Heart right ventricle (tissue), 16 donors: ENCODE measurements around the gene CD6. TPM values are rescaled to one million over a fixed set of nuclear protein-coding genes. Genes with fewer than 3 reads are reported as not detected.
"Not testable (repeated sequence)": the region's sequence is repeated elsewhere in the genome, so short reads cannot be mapped to it uniquely, and the experiment has no call there.

Source experiments
- ATAC-seq, 8 donors: fragments of 200-7000 bp; cut with Tn5 transposase; one replicate each; pipeline ENCODE4 v1.9.1; 2020; ENCODE audit warnings: mild to moderate bottlenecking in 8 of 8, moderate library complexity in 8 of 8, moderate number of reproducible peaks in 1 of 8
- DNase-seq, 2 donors: peaks; one replicate each; pipeline ENCODE4 v3.0.0-alpha.2; 2020
- H3K27ac ChIP-seq, 10 donors: fragments of 200-600 bp; sonication (generic) in 2 of 10; one replicate each; pipeline versions ENCODE4 v1.5.0 to v1.8.0; 2020 to 2022; ENCODE audit warnings: mild to moderate bottlenecking in 3 of 10
- H3K27me3 ChIP-seq, 7 donors: fragments of 200-600 bp; one replicate each; pipeline ENCODE4 v1.8.0; 2021 to 2022; ENCODE audit warnings: mild to moderate bottlenecking in 2 of 7
- H3K36me3 ChIP-seq, 9 donors: fragments of 200-600 bp; sonication (generic) in 1 of 9; one replicate each; pipeline versions ENCODE4 v1.5.0 to v1.8.0; 2020 to 2022; ENCODE audit warnings: mild to moderate bottlenecking in 2 of 9
- H3K4me1 ChIP-seq, 9 donors: fragments of 200-600 bp; sonication (generic) in 1 of 9; one replicate each; pipeline versions ENCODE4 v1.5.0 to v1.8.0; 2020 to 2022; ENCODE audit warnings: mild to moderate bottlenecking in 4 of 9
- H3K4me3 ChIP-seq, 10 donors: fragments of 200-600 bp; sonication (generic) in 2 of 10; one replicate each; pipeline versions ENCODE4 v1.5.0 to v1.8.0; 2020 to 2022; ENCODE audit warnings: mild to moderate bottlenecking in 7 of 10, moderate library complexity in 2 of 10
- H3K9me3 ChIP-seq, 11 donors: fragments of 200-600 bp in 10 of 11; sonication (generic) in 2 of 11; one replicate each; pipeline versions ENCODE4 v1.5.0 to v1.8.0; 2013 to 2022; ENCODE audit warnings: mild to moderate bottlenecking in 2 of 11, control low read depth in 1 of 11, moderate library complexity in 1 of 11
- CTCF ChIP-seq, 9 donors: fragments of 200-600 bp; sonication (generic) in 2 of 9; IDR thresholded peaks; one replicate each; pipeline versions ENCODE4 v1.5.0 to v1.8.0; 2021 to 2022; ENCODE audit warnings: antibody characterized with exemption in 9 of 9, mild to moderate bottlenecking in 5 of 9, moderate library complexity in 1 of 9
- WGBS, 2 donors: extraction: QIAGEN DNeasy Blood & Tissue Kit; methylation state at CpG; one replicate each; pipeline ENCODE4 v1.1.7; 2013; ENCODE audit warnings: inconsistent platforms in 1 of 2; 5-methylcytosine and 5-hydroxymethylcytosine counted together
- intact Hi-C, 10 donors: fragments of 100-400 bp; cut with DNase I; formaldehyde crosslinking; loops; one replicate each; pipeline versions ENCODE4 v1.11.1 to v1.14.2; 2022
- polyA plus RNA-seq, 2 donors: library from polyadenylated mRNA; stranded (reverse); fragments of 200-250 nt; gene quantifications; one replicate each; pipeline ENCODE4 v1.2.3, GENCODE V29; 2013
- total RNA-seq, 10 donors: library from RNA; stranded (reverse); fragmentation: NEBNext Ultra II Directional in 3 of 10; extraction: Animal tissue kit (Norgen Biotek cat#: 25700) in 3 of 10; gene quantifications; one replicate each; pipeline versions ENCODE4 v1.2.1 to v1.2.4, GENCODE V29; 2021 to 2023
- donor health status: Arrhythmogenic right ventricular cardiomyopathy.
- donor health status: ischemic (EF 13 %, LVEDD 7.1; RV severe dilation, severe dysfunction).
- donor health status: healthy with polysubstance abuse.
- donor health status: DM: no; HTN: yes; CAD: no.
- donor health status: DM: no; HTN: no; CAD: no.
- donor health status: ischemic (EF 25% LVEDD 6.9; RV normal size, moderate dysfunction).
- donor health status: ischemic (EF 25% LVEDD 5.7; RV mildly dilated, moderate dysfunction).
- donor health status: healthy.
- donor health status: DM: yes; HTN: yes; CAD: no.
- donor health status: Ischemic cardiomyopathy.
- donor health status: ischemic (EF 35%, LVEDD 5.7; RV mildly dilated, moderate dysfunction).
- donor health status: nonischemic (EF 11% LVEDD 7.7; RV severe dilation, severe dysfunction).
- donor health status: DM: yes; HTN: yes; CAD: no.
- donor health status: PGD.
- donor health status: ischemic (EF 29% LVEDD 5.4; RV normal size, mild dysfunction).
- donor health status: nonischemic (EF 23%, LVEDD 6.1; RV moderate dilation, normal function).

CD6 gene
- total and polyA plus RNA-seq, 12 donors: 0.07 to 4.5 (median 0.34) TPM; not detected in 1

DNA sequence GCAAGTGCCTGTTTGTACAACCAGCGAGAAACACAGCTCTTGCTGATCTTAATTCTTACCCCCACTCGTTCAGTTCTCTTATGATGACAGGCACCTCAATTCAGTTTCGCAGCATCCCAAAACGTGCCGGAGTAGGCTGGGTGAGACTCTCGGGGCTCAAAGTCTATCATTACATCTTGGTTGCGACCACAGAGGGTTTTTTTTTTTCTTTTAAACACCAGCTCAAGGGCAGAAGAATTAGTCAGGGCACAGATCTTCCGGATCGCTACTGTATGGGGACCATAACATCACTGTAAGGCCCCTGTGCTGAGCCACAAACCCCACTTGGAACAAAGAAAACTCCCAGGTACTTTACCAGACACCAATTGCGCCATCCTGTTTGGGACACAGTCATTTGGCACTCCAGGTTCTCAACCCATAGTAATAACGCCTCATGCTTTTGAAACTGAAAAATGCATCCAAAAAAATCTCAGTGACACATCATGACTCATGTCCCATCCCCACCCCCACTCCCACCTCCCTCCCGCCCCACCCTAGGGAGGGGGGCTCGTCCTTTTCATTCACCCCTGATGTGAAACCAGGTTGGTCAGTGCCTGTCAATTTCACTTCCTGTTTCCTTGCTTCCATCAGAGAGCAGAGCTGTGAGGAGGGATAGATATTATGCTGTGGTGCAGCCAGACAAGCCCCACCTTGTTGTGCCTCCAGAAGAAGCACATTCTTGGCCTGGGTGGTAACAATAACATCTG lies 89.8 kb downstream of the CD6 start:
- WGBS, 2 donors: 72 to 74% methylated on average over 13 of the region's 13 CpGs
- ATAC-seq: peak in 3 of 8 donors; percentile 11 to 49 (median 48)
- no peak overlapping the region for H3K4me3 ChIP-seq
- intact Hi-C loops: loop anchor here in 1 of 10 donors (10.0 kb wide), 1 partner anchor 54 kb away; no protein-coding TSS in a partner anchor
- TF ChIP-seq CTCF (IDR thresholded peaks at IDR 0.05): no peak
- DNase-seq: no peak
- no peaks in the 10 kb centered on the region for H3K27me3 ChIP-seq
- H3K4me1 ChIP-seq: peaks cover 0 to 18% (median 0%) of the 10 kb centered on the region in 9 donors
- no peaks in the 10 kb centered on the region for H3K36me3 ChIP-seq
- peak overlapping the region in 1 of 10 donors; percentile 50 for H3K27ac ChIP-seq
- H3K9me3 ChIP-seq: no peaks in the 10 kb centered on the region

- no peaks in the 10 kb centered on the region for H3K27me3 ChIP-seq
- ATAC-seq: no peak
- H3K27ac ChIP-seq: no peak overlapping the region
- no peaks in the 10 kb centered on the region for H3K9me3 ChIP-seq
- WGBS, 2 donors: 76 to 77% methylated on average over 9 of the region's 9 CpGs
- no peak for DNase-seq
- TF ChIP-seq CTCF (IDR thresholded peaks at IDR 0.05): no peak
- intact Hi-C loops: loop anchor here in 1 of 10 donors (10.0 kb wide), 1 partner anchor 52 kb away; no protein-coding TSS in a partner anchor
- H3K4me3 ChIP-seq: no peak overlapping the region
- H3K36me3 ChIP-seq: no peaks in the 10 kb centered on the region
- H3K4me1 ChIP-seq: peaks cover 0 to 18% (median 0%) of the 10 kb centered on the region in 9 donors
Measured at GRCh38 chr11:61062181-61062930, 90.9 kb downstream of the CD6 start.

GRCh38 chr11:61065236-61065635 lies 93.8 kb downstream of the CD6 start:
- not testable (repeated sequence) for H3K9me3 ChIP-seq, DNase-seq, H3K27me3 ChIP-seq, ATAC-seq, H3K27ac ChIP-seq, H3K36me3 ChIP-seq, H3K4me3 ChIP-seq
- H3K4me1 ChIP-seq: peaks cover 0 to 17% (median 0%) of the 10 kb centered on the region in 9 donors
- 94 to 96% methylated on average over 13 of the region's 13 CpGs for WGBS, 2 donors
- intact Hi-C loops: loop anchor here in 1 of 10 donors (10.0 kb wide), 1 partner anchor 50 kb away; no protein-coding TSS in a partner anchor

GRCh38 chr11:61065955-61066638 lies 94.6 kb downstream of the CD6 start:
- intact Hi-C loops: loop anchor here in 1 of 10 donors (10.0 kb wide), 1 partner anchor 49 kb away; no protein-coding TSS in a partner anchor
- H3K36me3 ChIP-seq: no peaks in the 10 kb centered on the region
- WGBS, 2 donors: 86 to 91% methylated on average over 19 of the region's 19 CpGs
- DNase-seq (no peak), ATAC-seq (no peak)
- H3K4me1 ChIP-seq: peaks cover 0 to 17% (median 0%) of the 10 kb centered on the region in 9 donors
- H3K9me3 ChIP-seq: no peaks in the 10 kb centered on the region
- H3K4me3 ChIP-seq: no peak overlapping the region
- no peak overlapping the region for H3K27ac ChIP-seq
- H3K27me3 ChIP-seq: no peaks in the 10 kb centered on the region
- TF ChIP-seq CTCF (IDR thresholded peaks at IDR 0.05): no peak
